HepG2 (cell line): ENCODE measurements around the gene SYCE3. TPM values are rescaled to one million over a fixed set of nuclear protein-coding genes. Genes with fewer than 3 reads are reported as not detected.

Experiments used
- ATAC-seq: fragments of 200-7000 bp; cut with Tn5 transposase; 3 replicates; pipeline ENCODE4 v1.9.1; 2020; ENCODE audit warnings: mild to moderate bottlenecking, moderate library complexity
- BruUV-seq: library from RNA; stranded (reverse); fragments of 400-500 nt; replicated peaks from 2 replicates; lab custom pipeline; 2021; lab: Mats Ljungman, UMichigan
- CTCF ChIA-PET: fragments of 300-600 bp; formaldehyde crosslinking; extraction: SDS; loops from one replicate; lab custom pipeline; 2021; ENCODE audit warnings: low total read pairs, inconsistent platforms, low intra/inter-chr PET ratio; lab: Yijun Ruan, JAX
- POLR2A ChIA-PET: fragments of 350-600 bp; sonication (Branson Sonifier 250); formaldehyde crosslinking; loops from one replicate; lab custom pipeline; 2020; ENCODE audit warnings: antibody characterized with exemption, inconsistent platforms; lab: Yijun Ruan, JAX
- DNase-seq: peaks from one replicate; pipeline ENCODE4 v3.0.0-alpha.2; 2015; ENCODE audit warnings: low spot score
- FAIRE-seq: peaks from 3 replicates; lab custom pipeline; 2011; peaks lifted over from hg19 to GRCh38; lab: Jason Lieb, UNC
- H2AFZ ChIP-seq: one replicate; pipeline ENCODE4 v1.6.1; 2011; ENCODE audit warnings: low read length, inconsistent platforms
- H3K27ac ChIP-seq: fragments of 300-600 bp; 3 replicates; pipeline ENCODE4 v1.8.0; 2011; ENCODE audit warnings: mixed run types, mild to moderate bottlenecking, mixed read lengths, low read length, inconsistent platforms; ENCODE audit not compliant: insufficient read depth; ENCODE audit errors: extremely low read length
- H3K27me3 ChIP-seq, 2 experiments: fragments of 200-600 bp in 1 of 2; 2 replicates in 1 of 2; 3 replicates in 1 of 2; pipeline versions ENCODE4 v1.6.0 to v1.8.0; 2011; ENCODE audit warnings: low read length in 2 of 2, mild to moderate bottlenecking in 2 of 2, moderate library complexity in 2 of 2, inconsistent platforms in 1 of 2; ENCODE audit not compliant: insufficient read depth in 2 of 2, control insufficient read depth in 1 of 2
- H3K36me3 ChIP-seq, 2 experiments: fragments of 200-600 bp in 1 of 2; replicated peaks in 1 of 2; 2 replicates in 1 of 2; 3 replicates in 1 of 2; pipeline versions ENCODE4 v1.5.1 to v1.8.0; 2011; ENCODE audit warnings: low read length in 2 of 2, inconsistent platforms in 1 of 2; ENCODE audit not compliant: insufficient read depth in 2 of 2, control insufficient read depth in 1 of 2
- H3K4me1 ChIP-seq: 2 replicates; pipeline ENCODE4 v1.5.1; 2012; ENCODE audit warnings: low read length, inconsistent platforms; ENCODE audit not compliant: insufficient read depth
- H3K4me2 ChIP-seq: 2 replicates; pipeline ENCODE4 v1.6.0; 2011; ENCODE audit warnings: low read depth, low read length, inconsistent platforms
- H3K4me3 ChIP-seq, 3 experiments: fragments of 200-600 bp in 1 of 3; sonication (generic), shearing (Covaris generic) in 1 of 3; replicated peaks in 1 of 3; 2 replicates each; pipeline ENCODE4 v1.5.1; 2011 to 2016; ENCODE audit warnings: low read length in 3 of 3, inconsistent platforms in 2 of 3, low read depth in 2 of 3, mild to moderate bottlenecking in 2 of 3, control low read depth in 1 of 3, mixed read lengths in 1 of 3; ENCODE audit not compliant: insufficient read depth in 1 of 3
- H3K79me2 ChIP-seq: one replicate; pipeline ENCODE4 v1.6.1; 2011; ENCODE audit warnings: low read length, inconsistent platforms; ENCODE audit not compliant: insufficient read depth
- H3K9ac ChIP-seq: 2 replicates; pipeline ENCODE4 v1.6.0; 2011; ENCODE audit warnings: mild to moderate bottlenecking, low read depth, low read length, inconsistent platforms; ENCODE audit not compliant: insufficient read depth
- H3K9me3 ChIP-seq: 2 replicates; pipeline ENCODE4 v1.5.1; 2012; ENCODE audit warnings: mild to moderate bottlenecking, low read length
- H4K20me1 ChIP-seq: 2 replicates; pipeline ENCODE4 v1.6.0; 2011; ENCODE audit warnings: inconsistent platforms, mild to moderate bottlenecking, low read length, moderate library complexity; ENCODE audit not compliant: insufficient read depth
- HIVEP1 ChIP-seq: sonication (generic); formaldehyde crosslinking; IDR thresholded peaks from 2 replicates; pipeline ENCODE4 v1.4.0; 2020; ENCODE audit warnings: mild to moderate bottlenecking, missing genetic modification reagents
- NFKBIZ ChIP-seq: IDR thresholded peaks from 2 replicates; pipeline ENCODE4 v1.6.1; 2018; ENCODE audit warnings: missing genetic modification reagents, missing compliant biosample characterization
- TBX3 ChIP-seq: fragments of 450-650 bp; IDR thresholded peaks from 2 replicates; pipeline ENCODE4 v1.6.1; 2017; ENCODE audit warnings: antibody characterized with exemption, mild to moderate bottlenecking, inconsistent platforms, borderline replicate concordance
- ZNF557 ChIP-seq: sonication (generic); formaldehyde crosslinking; IDR thresholded peaks from 2 replicates; pipeline ENCODE4 v1.4.0; 2020; ENCODE audit warnings: missing genetic modification reagents
- WGBS: methylation state at CpG from one replicate; pipeline ENCODE4 v1.1.6; 2017; ENCODE audit warnings: low lambda C conversion rate; 5-methylcytosine and 5-hydroxymethylcytosine counted together
- in situ Hi-C: cut with HindIII; loops from 2 replicates; pipeline ENCODE4 v1.10.0; 2017; ENCODE audit warnings: low pct_unique_long_range_greater_than_20kb; ENCODE audit not compliant: extremely low pct_ligation_motif_present
- intact Hi-C: fragments of 100-400 bp; cut with micrococcal nuclease; formaldehyde crosslinking; loops from one replicate; pipeline ENCODE4 v1.10.0; 2022; ENCODE audit not compliant: unreplicated experiment
- polyA plus RNA-seq, 8 experiments: library from polyadenylated mRNA; depleted of rRNA in 3 of 8; stranded (reverse) in 7 of 8; unstranded in 1 of 8; fragments of >200 nt; fragmentation: Illumina TruSeq in 4 of 8; extraction: Trizol in 4 of 8; gene quantifications; 2 replicates each; pipeline versions ENCODE4 v1.2.1 to v1.2.3, GENCODE V29; 2011 to 2016; ENCODE audit warnings: low read depth in 4 of 8, missing spikeins in 1 of 8, mixed read lengths in 1 of 8; ENCODE audit not compliant: insufficient read depth in 1 of 8
- total RNA-seq, 5 experiments: library from RNA; depleted of rRNA; stranded (reverse); fragments of >200 nt; fragmentation: Illumina TruSeq; extraction: Trizol; gene quantifications; 2 replicates each; pipeline ENCODE4 v1.2.3, GENCODE V29; 2016; ENCODE audit warnings: low read depth in 1 of 5
- TF ChIP-seq, protein P1 (sequence below): sonication (generic); formaldehyde crosslinking; IDR thresholded peaks from 2 replicates; pipeline ENCODE4 v1.4.0; 2020; ENCODE audit warnings: mild to moderate bottlenecking, missing genetic modification reagents
- TF ChIP-seq, protein P2 (sequence below): sonication (generic); formaldehyde crosslinking; IDR thresholded peaks from 2 replicates; pipeline ENCODE4 v1.4.0; 2020; ENCODE audit warnings: missing genetic modification reagents

The SYCE3 gene
- total and polyA plus RNA-seq, 2 of the 13 experiments (the other 11 are each of a cell fraction or from before 2014, with no cell fraction given) = not detected

DNA sequence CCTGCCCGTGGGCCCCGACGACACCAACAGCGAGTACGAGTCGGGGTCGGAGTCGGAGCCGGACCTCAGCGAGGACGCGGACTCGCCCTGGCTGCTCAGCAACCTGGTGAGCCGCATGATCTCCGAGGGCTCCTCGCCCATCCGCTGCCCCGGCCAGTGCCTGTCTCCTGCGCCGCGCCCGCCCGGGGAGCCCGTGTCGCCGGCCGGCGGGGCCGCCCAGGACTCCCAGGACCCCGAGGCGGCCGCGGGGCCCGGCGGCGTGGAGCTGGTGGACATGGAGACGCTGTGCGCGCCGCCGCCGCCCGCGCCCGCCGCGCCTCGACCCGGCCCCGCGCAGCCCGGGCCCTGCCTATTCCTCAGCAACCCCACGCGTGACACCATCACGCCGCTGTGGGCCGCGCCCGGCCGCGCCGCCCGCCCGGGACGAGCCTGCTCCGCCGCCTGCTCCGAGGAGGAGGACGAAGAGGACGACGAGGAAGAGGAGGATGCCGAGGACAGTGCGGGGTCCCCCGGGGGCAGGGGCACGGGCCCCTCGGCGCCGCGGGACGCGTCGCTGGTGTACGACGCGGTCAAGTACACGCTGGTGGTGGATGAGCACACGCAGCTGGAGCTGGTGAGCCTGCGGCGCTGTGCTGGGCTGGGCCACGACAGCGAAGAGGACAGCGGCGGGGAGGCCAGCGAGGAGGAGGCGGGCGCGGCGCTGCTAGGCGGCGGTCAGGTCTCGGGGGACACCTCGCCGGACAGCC is 41.7 kb upstream of the SYCE3 start:
- ChIA-PET POLR2A (no interaction called here), CTCF (no interaction called here)
- Histone ChIP-seq H3K27ac (no peak overlapping the region), H3K27me3 (peaks cover 0 to 2% of the 10 kb centered on the region in 2 experiments; a peak in 2 of 5 replicates), H3K4me3 (no peak overlapping the region), H3K4me2 (no peak overlapping the region), H2AFZ (no peak overlapping the region), H3K36me3 (no peaks in the 10 kb centered on the region), H3K4me1 (peaks cover 15% of the 10 kb centered on the region), H3K9ac (no peak overlapping the region), H4K20me1 (no peaks in the 10 kb centered on the region; the same call in 1 of the 2 replicates), H3K79me2 (no peaks in the 10 kb centered on the region), H3K9me3 (no peaks in the 10 kb centered on the region)
- no peak for FAIRE-seq
- 97% methylated on average over 68 of the region's 103 CpGs for WGBS
- DNase-seq = no peak
- intact Hi-C loops = no loop called here
- BruUV-seq = no TSS peak
- no peak for ATAC-seq
- in situ Hi-C loops = no loop called here
- TF ChIP-seq, protein P1, sequence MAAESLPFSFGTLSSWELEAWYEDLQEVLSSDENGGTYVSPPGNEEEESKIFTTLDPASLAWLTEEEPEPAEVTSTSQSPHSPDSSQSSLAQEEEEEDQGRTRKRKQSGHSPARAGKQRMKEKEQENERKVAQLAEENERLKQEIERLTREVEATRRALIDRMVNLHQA = no peak
- TF ChIP-seq ZNF557 (CRISPR knock-in tag) = no peak
- no peak for TF ChIP-seq NFKBIZ
- TF ChIP-seq HIVEP1 (CRISPR knock-in tag) = no peak
- TF ChIP-seq, protein P2, sequence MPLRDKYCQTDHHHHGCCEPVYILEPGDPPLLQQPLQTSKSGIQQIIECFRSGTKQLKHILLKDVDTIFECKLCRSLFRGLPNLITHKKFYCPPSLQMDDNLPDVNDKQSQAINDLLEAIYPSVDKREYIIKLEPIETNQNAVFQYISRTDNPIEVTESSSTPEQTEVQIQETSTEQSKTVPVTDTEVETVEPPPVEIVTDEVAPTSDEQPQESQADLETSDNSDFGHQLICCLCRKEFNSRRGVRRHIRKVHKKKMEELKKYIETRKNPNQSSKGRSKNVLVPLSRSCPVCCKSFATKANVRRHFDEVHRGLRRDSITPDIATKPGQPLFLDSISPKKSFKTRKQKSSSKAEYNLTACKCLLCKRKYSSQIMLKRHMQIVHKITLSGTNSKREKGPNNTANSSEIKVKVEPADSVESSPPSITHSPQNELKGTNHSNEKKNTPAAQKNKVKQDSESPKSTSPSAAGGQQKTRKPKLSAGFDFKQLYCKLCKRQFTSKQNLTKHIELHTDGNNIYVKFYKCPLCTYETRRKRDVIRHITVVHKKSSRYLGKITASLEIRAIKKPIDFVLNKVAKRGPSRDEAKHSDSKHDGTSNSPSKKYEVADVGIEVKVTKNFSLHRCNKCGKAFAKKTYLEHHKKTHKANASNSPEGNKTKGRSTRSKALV (CRISPR knock-in tag) = no peak
- no peak for TF ChIP-seq TBX3
